HepG2 (cell line): ENCODE data around the gene TCL1A.

Experiments used
- DBP ChIP-seq: sonication (generic); formaldehyde crosslinking; IDR thresholded peaks from 2 replicates; pipeline ENCODE4 v1.4.0; 2020; ENCODE audit warnings: missing genetic modification reagents; ENCODE audit errors: not compliant biosample characterization
- EZH2 ChIP-seq: conservative IDR thresholded peaks from 2 replicates; pipeline ENCODE4 v1.6.1; 2012; ENCODE audit warnings: mild to moderate bottlenecking, low read depth, low read length, moderate library complexity
- KDM5B ChIP-seq: sonication (generic); formaldehyde crosslinking; IDR thresholded peaks from 2 replicates; pipeline ENCODE4 v1.4.0; 2020; ENCODE audit warnings: missing genetic modification reagents, mild to moderate bottlenecking, borderline replicate concordance
- POLR2A ChIP-seq, 2 experiments: IDR thresholded peaks; 2 replicates each; pipeline ENCODE4 v1.6.1; 2011; ENCODE audit warnings: low read depth in 2 of 2, low read length in 2 of 2, mild to moderate bottlenecking in 1 of 2, moderate library complexity in 1 of 2; ENCODE audit not compliant: insufficient read depth in 1 of 2
- POLR2AphosphoS5 ChIP-seq: IDR thresholded peaks from 2 replicates; pipeline ENCODE4 v1.6.1; 2012; ENCODE audit warnings: low read depth, low read length
- RARG ChIP-seq: sonication (generic); formaldehyde crosslinking; IDR thresholded peaks from 2 replicates; pipeline ENCODE4 v1.4.0; 2020; ENCODE audit warnings: low read depth, mild to moderate bottlenecking, missing genetic modification reagents
- RBFOX2 ChIP-seq: fragments of 200-400 bp; formaldehyde crosslinking; IDR thresholded peaks from 2 replicates; pipeline ENCODE4 v1.6.1; 2017; ENCODE audit warnings: low read depth, mild to moderate bottlenecking, low read length
- UBTF ChIP-seq: sonication (generic); formaldehyde crosslinking; IDR thresholded peaks from 2 replicates; pipeline ENCODE4 v1.4.0; 2020; ENCODE audit warnings: mild to moderate bottlenecking, missing genetic modification reagents
- ZNF20 ChIP-seq: sonication (generic); formaldehyde crosslinking; IDR thresholded peaks from 2 replicates; pipeline ENCODE4 v1.4.0; 2020; ENCODE audit warnings: mild to moderate bottlenecking, moderate library complexity, missing genetic modification reagents
- ZSCAN9 ChIP-seq: IDR thresholded peaks from 2 replicates; pipeline ENCODE4 v1.6.1; 2016; ENCODE audit warnings: borderline replicate concordance

- no peak for TF ChIP-seq DBP (CRISPR knock-in tag)
- no peak for TF ChIP-seq ZNF20 (CRISPR knock-in tag)
- no peak for TF ChIP-seq RBFOX2
- no peak for TF ChIP-seq KDM5B
- TF ChIP-seq POLR2A (IDR thresholded peaks at IDR 0.05; ENCODE audit: insufficient read depth in 1 of 2, low read depth in 2 of 2, low read length in 2 of 2): no peak
- TF ChIP-seq RARG (CRISPR knock-in tag): no peak
- no peak for TF ChIP-seq ZSCAN9 (CRISPR knock-in tag)
- no peak for TF ChIP-seq POLR2AphosphoS5
- no peak for TF ChIP-seq EZH2
- no peak for TF ChIP-seq UBTF (CRISPR knock-in tag)
Observed at GRCh38 chr14:95664546-95664945, 49.4 kb downstream of the TCL1A start.
